Frontal cortex (tissue), 4 donors: ENCODE data around the gene SCAP. TPM values are rescaled to one million over a fixed set of nuclear protein-coding genes. Genes with fewer than 3 reads are reported as not detected.
"Not testable (repeated sequence)": the region's sequence is repeated elsewhere in the genome, so short reads cannot be mapped to it uniquely, and the experiment has no call there.

Experiments
- DNase-seq, 2 donors: peaks; one replicate each; pipeline ENCODE4 v3.0.0; 2012; ENCODE audit warnings: low spot score in 2 of 2
- FAIRE-seq: peaks from 2 replicates; lab custom pipeline; 2012; peaks lifted over from hg19 to GRCh38; lab: Jason Lieb, UNC
- small RNA-seq: library from RNA; depleted of rRNA; stranded (forward); fragments of <200 nt; gene quantifications from one replicate; pipeline ENCODE3, GENCODE V24; 2014
- total RNA-seq: library from RNA; depleted of rRNA; stranded (reverse); fragments of >200 nt; gene quantifications from one replicate; pipeline ENCODE4 v1.2.3, GENCODE V29; 2014
- donor health status: control.
- donor health status: control.
- donor health status: control.

Gene SCAP
- total RNA-seq, 1 donor from 2014 or later, result 69.3 TPM

GRCh38 chr3:47378869-47379268 is 96.9 kb downstream of the SCAP start:
- FAIRE-seq, result no peak
- no peak for DNase-seq

DNA sequence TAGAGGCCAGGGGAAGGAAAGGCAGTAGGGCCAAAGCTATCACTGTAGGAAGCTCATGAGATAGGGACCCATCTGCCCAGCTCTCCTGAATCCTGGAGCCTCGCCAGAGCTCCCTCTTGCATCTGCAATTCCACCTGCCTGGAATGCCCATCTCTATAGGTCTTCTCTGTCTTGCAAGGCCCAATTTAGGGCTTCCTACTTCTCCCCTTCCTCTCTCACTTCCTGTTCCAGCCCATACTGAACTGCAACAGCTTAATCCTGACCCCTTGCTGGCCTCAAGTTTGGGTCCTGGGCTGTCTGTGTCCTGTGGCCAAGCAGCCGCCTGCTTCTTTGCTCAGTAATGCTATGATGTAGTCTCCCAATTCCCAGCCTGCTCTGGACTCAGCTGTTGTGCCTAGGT is 98.6 kb downstream of the SCAP start:
- no peak for FAIRE-seq
- DNase-seq, result no peak

DNA sequence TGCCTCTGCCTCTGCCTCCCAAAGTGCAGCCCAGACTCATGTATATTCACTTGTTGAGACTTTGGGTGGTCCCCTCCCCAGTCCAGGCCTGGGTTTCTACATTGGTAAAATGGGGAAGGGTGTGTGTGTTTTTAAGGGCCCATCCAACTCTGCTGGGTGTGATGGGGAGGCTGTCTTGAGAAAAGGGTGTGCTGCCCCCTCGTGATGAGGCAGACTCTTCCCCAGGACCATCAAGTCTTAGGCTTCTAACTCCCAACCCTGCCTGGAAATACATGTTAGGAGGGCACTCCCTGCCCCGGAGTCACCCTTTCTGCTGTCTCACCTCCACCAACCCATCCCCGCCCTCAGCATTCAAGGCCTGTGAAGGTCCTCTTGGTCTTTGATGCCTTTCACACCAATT is 99.3 kb downstream of the SCAP start:
- DNase-seq, result no peak

DNA sequence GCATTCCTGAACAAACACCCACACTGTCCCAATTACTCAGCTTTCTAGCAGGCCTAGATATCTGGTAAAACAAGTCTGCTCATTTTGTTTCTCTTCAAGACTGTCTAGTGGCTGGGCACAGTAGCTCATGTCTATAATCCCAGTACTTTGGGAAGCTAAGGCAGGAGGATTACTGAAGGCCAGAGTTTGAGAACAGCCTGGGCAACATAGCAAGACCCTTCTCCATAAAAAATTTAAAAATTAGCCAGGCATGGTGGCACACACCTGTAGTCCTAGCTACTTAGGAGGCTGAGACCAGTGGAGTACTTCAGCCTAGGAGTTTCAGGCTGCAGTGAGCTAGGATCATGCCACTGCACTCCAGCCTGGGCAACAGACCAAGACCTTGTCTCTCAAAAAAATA is 101.2 kb downstream of the SCAP start:
- FAIRE-seq, result no peak

More for the DNA sequence above, 99.3 kb downstream of the SCAP start:
- no peak for FAIRE-seq

GRCh38 chr3:47370887-47371697 is 104.6 kb downstream of the SCAP start:
- DNase-seq (no peak), FAIRE-seq (no peak)

More for the DNA sequence above, 101.2 kb downstream of the SCAP start:
- DNase-seq, result no peak

DNA sequence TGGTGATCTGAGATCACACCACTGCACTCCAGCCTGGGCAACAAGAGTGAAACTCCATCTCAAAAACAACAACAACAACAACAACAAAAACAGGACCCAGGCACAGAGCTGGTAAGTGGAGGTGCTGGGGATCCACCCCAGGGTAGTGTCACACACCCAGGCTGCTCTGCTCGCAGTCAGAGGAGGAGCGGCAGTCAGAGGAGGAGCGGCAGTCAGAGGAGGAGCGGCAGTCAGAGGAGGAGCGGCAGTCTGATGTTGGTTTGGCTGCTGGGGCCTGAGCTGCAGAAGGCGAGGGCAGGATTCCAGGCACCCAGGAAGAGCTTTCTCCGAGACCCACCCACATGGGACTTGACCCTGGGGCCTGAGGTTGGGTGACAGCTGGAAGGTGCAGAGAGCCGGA is 105.7 kb downstream of the SCAP start:
- DNase-seq, FAIRE-seq: not testable (repeated sequence)

DNA sequence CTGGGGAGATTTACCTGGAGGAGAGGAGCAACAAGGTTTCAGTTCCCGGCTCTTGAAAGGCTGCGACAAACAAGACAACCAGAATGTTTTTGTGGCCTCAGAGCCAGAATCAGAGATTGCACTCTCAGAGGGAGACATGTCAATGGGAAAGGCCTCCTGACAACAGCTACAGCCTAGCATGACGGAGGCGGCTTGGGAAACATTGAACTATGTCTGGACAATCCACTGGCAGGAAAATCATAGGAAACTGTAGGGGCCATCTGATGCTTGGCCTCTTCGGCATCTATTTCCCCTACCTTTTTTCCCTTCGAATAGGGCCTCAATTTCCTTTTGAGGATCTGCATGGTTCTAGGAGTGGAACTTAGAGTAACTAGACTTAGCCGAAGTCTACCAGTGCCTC is 108.1 kb downstream of the SCAP start:
- DNase-seq (no peak), FAIRE-seq (no peak)

DNA sequence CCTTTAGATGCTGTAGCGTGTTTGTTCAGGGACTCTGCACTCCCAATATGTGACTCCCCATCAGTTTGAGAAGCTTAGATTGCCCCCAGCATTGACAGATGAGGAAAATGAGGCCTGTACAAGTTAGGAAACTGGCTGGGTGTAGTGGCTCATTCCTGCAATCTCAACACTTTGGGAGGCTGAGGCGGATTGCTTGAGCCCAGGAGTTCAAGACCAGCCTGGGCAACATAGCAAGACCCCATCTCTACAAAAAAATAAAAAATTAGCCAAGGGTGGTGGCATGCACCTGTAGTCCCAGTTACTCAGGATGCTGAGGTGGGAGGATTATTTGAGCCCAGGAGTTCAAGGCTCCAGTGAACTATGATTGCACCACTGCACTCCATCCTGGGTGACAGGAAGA is 108.9 kb downstream of the SCAP start:
- no peak for DNase-seq
- FAIRE-seq, result no peak

- no peak for FAIRE-seq
- DNase-seq, result no peak
These were observed 110.3 kb downstream of the SCAP start for GRCh38 chr3:47365213-47366153.

Small RNA genes within 50 kb of the gene (small RNA-seq; reads per million reads assigned to genes)
- gene AC099778.2, result not detected

Other genes with a start within 250 kb of the SCAP start
- gene KIF9, start 193.1 kb downstream of the SCAP start, total RNA-seq, result 4.5 TPM
- 26.1 TPM for gene KLHL18, start 193.0 kb downstream of the SCAP start, total RNA-seq
- 19.2 TPM for gene PTPN23, start 94.9 kb downstream of the SCAP start, total RNA-seq
- 27.3 TPM for gene ELP6, start 37.8 kb upstream of the SCAP start, total RNA-seq
- 115 TPM for gene CSPG5, start 102.9 kb upstream of the SCAP start, total RNA-seq